Hematopoietic multipotent progenitor cell (in vitro differentiated cells): Measurements from ENCODE around the gene NELFB. TPM values are rescaled to one million over a fixed set of nuclear protein-coding genes. Genes with fewer than 3 reads are reported as not detected.

Source experiments
- DNase-seq, 3 donors: peaks; one replicate each; pipeline ENCODE4 v3.0.0-alpha.2; 2011 to 2015; ENCODE audit warnings: low read depth in 2 of 3, low spot score in 2 of 3
- total RNA-seq: library from RNA; depleted of rRNA; stranded (reverse); fragments of >200 nt; gene quantifications from one replicate; pipeline ENCODE4 v1.2.3, GENCODE V29; 2012

The NELFB gene
- total RNA-seq, 1 donor, result 72.7 TPM

GRCh38 chr9:137266585-137267453, 11.7 kb downstream of the NELFB start:
- no peak for DNase-seq

DNA sequence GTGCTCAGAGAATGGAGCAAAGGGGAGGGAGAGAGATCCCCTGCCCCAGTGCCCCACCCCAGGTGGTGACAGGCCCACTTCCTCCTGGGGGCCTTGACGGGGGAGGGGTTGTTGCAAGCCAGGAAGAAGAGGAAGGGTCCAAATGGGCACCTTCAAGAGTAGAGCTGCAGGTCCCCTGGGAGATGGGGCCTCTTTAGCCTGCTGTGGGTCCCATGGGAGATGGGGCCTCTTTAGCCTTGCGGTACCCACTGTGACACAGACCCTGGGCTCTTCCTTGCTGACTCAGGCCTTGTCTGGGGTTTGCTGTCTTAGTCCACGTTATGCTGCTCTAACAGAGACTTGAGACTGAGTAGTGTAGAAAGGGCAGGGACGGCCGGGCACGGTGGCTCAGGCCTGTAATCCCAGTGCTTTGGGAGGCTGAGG, 12.8 kb downstream of the NELFB start:
- no peak for DNase-seq

- no peak for DNase-seq
These were observed 13.5 kb downstream of the NELFB start for GRCh38 chr9:137268538-137269201.

DNA sequence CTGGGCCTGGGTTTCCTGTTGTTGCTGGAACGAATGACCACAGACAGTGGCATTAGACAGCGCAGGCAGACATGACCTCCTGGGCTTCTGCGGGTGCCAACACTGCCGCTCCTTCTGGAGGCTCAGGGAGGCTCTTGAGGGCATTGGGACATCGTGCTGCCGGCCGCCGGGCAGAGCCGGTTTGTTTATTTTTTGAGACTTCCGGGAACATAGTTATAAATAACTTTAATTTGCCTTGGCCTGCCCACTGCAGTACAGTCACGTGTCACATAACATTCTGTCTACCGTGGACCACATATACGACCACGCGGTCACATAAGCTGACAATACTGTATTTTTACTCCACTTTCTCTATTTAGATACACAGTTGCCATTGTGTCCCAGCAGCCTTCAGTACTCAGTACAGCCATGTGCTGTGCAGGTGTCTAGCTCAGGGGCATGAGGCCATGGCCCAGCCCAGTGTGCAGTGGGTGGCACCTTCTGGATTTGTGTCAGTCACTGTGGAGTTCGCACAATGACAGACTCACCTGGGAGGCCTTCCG, 14.2 kb downstream of the NELFB start:
- DNase-seq, result no peak

- peak in 2 of 3 donors; percentile 51 to 58 for DNase-seq
These were observed 16.0 kb downstream of the NELFB start for GRCh38 chr9:137270929-137271695.

DNA sequence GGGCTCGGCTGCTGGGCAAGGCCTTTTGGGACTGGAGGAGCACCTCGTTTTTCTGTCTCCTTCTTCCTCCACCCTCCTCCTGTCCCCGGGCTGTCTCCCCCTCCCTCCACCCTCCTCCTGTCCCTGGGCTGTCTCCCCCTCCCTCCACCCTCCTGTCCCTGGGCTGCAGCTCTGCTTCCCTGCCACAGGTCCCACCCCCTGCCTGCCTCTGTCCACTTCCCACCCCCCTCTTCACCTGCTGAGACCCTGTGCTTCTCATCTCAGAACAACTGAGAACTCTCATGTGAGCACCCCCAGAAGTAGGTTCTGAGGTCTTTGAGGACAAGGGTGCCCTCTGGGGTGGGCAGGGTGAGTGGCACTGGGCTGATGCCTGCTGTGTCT, 16.6 kb downstream of the NELFB start:
- DNase-seq, result no peak

DNA sequence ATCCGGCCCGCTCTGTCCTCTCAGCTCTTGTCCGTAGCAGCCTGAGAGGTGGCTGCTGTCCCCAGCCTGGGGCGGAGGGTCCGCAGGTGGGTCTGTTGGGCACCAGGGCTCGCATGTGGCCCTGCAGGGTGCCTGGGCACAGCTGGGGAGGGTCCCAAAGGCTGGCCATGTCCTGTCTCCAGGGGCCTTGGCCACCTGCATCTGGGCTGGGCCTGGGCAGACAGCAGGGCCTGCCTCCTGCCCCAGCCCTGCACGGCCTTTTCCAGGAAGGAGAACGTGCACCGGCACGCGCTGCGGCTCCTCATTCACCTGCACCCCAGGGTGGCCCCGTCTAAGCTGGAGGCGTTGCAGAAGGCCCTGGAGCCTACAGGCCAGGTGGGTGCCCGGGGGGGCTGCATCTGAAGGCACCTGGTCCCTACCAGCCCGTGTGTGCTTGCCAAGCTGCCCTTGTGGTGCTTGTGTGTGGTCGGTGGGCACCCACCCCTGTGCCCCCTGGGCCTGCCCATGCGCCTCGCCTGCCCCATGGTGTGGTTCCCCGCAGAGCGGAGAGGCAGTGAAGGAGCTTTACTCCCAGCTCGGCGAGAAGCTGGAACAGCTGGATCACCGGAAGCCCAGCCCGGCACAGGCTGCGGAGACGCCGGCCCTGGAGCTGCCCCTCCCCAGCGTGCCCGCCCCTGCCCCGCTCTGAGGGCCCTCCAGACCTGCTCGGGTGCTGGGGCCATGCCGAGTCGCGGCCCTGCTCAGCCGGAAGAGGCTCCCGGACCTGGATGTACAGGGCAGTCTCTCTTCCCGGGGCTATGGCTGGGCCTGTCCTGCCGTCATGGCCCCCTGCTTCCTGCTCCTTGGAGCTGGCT, 17.3 kb downstream of the NELFB start:
- no peak for DNase-seq

GRCh38 chr9:137273095-137273490, 18.0 kb downstream of the NELFB start:
- DNase-seq, result no peak

- no peak for DNase-seq
These were observed 18.6 kb downstream of the NELFB start for GRCh38 chr9:137273611-137274320.

DNA sequence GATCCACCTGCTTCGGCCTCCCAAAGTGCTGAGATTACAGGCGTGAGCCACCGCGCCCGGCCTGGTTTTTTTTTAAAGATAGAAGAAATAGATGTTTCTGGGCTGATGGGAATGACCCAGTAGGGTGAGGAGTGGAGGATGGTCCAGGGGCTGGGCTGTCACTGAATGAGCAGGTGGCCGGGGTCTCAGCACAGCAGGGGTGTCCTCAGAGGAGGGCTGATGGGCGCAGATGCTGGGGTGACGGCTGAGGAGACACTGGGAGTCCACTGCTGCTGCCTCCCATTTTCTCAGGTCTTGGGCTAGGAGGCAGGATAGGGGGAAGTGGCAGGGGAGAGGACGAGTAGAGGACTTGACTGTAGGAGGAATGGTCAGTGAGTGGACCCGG, 20.1 kb downstream of the NELFB start:
- DNase-seq, result no peak

DNA sequence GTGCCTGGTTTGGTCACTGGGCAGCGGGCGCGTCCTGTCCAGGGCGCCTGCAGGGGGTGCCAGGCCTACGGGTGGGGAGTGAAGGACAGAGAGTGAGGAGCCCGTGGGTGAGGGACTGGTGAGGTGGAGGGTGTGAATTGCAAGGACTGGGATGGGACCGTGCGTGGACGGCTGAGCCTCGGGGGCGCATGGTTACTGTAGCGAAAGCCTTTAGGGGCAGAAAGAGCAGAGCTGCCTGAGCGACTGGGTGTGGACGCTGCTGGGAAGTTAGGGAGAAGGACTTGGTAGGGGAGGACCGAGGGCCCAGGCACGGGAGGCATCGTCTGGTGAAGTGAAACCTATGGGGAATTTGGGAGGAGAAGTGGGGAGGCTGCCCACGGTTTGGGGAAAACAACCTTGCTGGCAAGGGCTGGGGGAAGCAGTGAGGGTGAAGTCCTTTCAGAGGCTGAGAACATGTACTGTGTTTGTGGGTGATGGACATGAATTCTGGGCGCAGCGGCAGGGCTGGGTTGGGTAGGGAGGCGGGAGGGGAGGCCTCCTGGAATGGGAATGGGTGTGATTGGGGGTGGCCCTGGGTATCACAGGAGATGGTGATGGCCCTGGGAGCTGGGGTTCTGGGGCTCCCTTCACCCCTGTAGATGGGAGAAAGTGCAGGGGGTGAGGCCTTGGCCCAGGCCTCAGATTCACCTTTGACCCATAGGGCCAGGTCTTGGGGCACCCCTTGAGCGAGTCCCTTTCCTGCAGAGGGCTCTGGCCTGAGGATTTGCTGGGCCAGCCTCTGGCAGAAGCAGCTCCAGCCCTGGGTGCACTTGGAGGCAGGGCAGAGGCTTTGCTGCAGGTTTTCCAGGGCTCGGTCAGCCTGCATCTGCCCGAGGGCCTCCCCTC, 20.7 kb downstream of the NELFB start:
- no peak for DNase-seq

GRCh38 chr9:137276473-137277328, 21.6 kb downstream of the NELFB start:
- DNase-seq, result peak in 1 of 3 donors; percentile 56

DNA sequence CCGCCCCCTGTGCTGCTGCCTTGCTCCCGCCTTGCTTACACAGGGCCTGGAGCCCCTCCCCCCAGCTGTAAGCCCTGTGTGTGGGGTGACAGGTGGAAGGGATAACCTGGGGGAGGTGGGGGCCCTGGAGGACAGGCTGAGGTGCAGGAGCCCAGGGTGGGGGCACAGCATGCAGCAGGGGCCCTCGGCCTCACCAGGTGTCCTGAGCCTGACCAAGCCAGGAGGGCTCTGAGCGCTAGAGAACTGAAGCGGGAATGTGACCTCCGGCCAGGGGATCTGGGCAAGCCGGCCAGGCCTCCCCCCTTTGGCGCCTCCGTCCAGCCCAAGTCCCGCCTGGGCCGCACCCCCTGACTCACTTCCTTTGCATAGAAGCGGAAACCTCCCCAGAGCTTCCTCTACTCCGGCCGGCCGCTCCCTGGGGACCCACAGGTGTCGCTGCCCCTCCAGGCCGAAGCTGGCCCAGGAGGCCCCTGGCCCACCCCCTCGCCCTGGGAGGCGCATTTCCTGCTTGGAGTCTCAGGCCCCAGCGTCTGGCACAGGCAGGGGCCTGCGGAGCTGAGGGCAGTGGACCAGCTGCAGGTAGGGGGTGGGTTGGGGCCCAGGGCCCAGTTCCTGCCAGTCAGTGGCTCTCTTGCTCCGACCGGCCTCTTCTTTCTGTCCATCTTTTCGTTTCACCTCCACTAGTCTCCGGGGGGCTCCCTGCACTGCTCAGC, 22.4 kb downstream of the NELFB start, which contains the start of gene TOR4A:
TOR4A (plus strand) TSS at position 398 of the 713 bp plus-strand sequence. CDS start 964 bp downstream, outside the sequence.
- DNase-seq, result peak in 2 of 3 donors; percentile 46 to 83

- peak in 1 of 3 donors; percentile 43 for DNase-seq
These were observed 23.1 kb downstream of the NELFB start for GRCh38 chr9:137278061-137278701.

DNA sequence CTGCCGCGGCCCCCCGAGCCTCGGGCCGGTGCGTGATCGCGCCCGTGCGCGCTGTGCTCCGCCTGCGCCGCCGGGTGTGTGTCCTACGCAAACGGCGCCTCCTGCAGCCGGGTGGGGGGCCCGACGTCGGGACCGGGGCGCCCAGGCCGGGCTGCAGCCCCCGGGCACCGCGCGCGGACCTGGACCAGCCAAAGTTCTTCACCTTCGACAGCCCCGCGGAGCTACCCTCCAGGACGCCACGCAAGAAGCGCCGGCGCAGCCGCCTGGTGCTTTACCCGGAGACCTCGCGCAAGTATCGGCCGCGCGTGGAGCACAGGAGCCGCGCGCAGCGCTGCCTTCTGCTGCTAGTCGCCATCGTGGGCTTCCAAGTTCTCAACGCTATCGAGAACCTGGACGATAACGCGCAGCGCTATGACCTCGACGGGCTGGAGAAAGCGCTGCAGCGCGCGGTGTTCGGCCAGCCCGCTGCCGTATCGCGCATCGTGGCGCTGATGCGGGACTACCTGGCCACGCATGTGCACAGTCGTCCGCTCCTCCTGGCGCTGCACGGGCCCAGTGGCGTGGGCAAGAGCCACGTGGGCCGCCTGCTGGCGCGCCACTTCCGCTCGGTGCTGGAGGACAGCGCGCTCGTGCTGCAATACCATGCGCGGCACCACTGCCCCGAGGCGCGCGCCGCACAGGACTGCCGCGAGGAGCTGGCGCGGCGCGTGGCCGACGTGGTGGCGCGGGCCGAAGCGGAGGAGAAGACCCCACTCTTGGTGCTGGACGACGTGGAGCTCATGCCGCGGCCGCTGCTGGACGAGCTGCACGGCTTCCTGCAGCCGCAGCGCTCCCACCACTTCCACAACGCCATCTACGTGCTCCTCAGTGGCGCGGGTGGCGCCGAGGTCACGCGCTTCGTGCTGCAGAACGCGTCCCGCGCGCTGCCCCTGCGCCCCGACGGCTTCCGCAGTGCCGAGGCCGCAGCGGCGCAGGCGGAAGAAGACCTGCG, 23.9 kb downstream of the NELFB start:
- no peak for DNase-seq
